Spleen (tissue), 11 donors: Measurements from ENCODE around the gene PTPRA. TPM values are rescaled to one million over a fixed set of nuclear protein-coding genes. Genes with fewer than 3 reads are reported as not detected.
"Not testable (repeated sequence)": the region's sequence is repeated elsewhere in the genome, so short reads cannot be mapped to it uniquely, and the experiment has no call there.

Source experiments
- DNase-seq: peaks from one replicate; pipeline ENCODE4 v3.0.0-alpha.2; 2020
- H3K27ac ChIP-seq, 8 donors: fragments of 200-600 bp; sonication (generic) in 7 of 8; 1 replicate in 4 of 8; 2 replicates in 4 of 8; pipeline versions ENCODE4 v1.5.0 to v1.8.0; 2016 to 2021; ENCODE audit warnings: inconsistent platforms in 4 of 8, mild to moderate bottlenecking in 4 of 8, moderate library complexity in 1 of 8
- H3K27me3 ChIP-seq, 7 donors: fragments of 200-600 bp; sonication (generic) in 6 of 7; replicated peaks in 1 of 7; 1 replicate in 4 of 7; 2 replicates in 3 of 7; pipeline versions ENCODE4 v1.5.0 to v1.8.0; 2016 to 2021; ENCODE audit warnings: inconsistent platforms in 3 of 7, mild to moderate bottlenecking in 1 of 7
- H3K36me3 ChIP-seq, 6 donors: fragments of 200-600 bp; sonication (generic) in 5 of 6; 1 replicate in 4 of 6; 2 replicates in 2 of 6; pipeline versions ENCODE4 v1.5.0 to v1.8.0; 2016 to 2021; ENCODE audit warnings: inconsistent platforms in 2 of 6
- H3K4me1 ChIP-seq, 6 donors: fragments of 200-600 bp; sonication (generic) in 5 of 6; 1 replicate in 3 of 6; 2 replicates in 3 of 6; pipeline versions ENCODE4 v1.5.0 to v1.8.0; 2016 to 2021; ENCODE audit warnings: inconsistent platforms in 3 of 6
- H3K4me3 ChIP-seq, 8 donors: fragments of 200-600 bp; sonication (generic) in 7 of 8; 1 replicate in 4 of 8; 2 replicates in 4 of 8; pipeline versions ENCODE4 v1.5.0 to v1.8.0; 2016 to 2021; ENCODE audit warnings: inconsistent platforms in 4 of 8, mild to moderate bottlenecking in 4 of 8, moderate library complexity in 2 of 8
- H3K9me3 ChIP-seq, 8 donors: fragments of 200-600 bp; sonication (generic) in 7 of 8; 1 replicate in 4 of 8; 2 replicates in 4 of 8; pipeline versions ENCODE4 v1.5.0 to v1.8.0; 2016 to 2021; ENCODE audit warnings: inconsistent platforms in 4 of 8
- POLR2A ChIP-seq, 3 donors: fragments of 450-650 bp; IDR thresholded peaks; one replicate each; pipeline ENCODE4 v1.5.1; 2017; ENCODE audit warnings: antibody characterized with exemption in 3 of 3, mild to moderate bottlenecking in 1 of 3
- POLR2AphosphoS5 ChIP-seq, 3 donors: sonication (generic); formaldehyde crosslinking; IDR thresholded peaks; one replicate each; pipeline ENCODE4 v1.5.1; 2017; ENCODE audit warnings: antibody characterized with exemption in 3 of 3
- WGBS, 5 donors: extraction: QIAGEN DNeasy Blood & Tissue Kit in 3 of 5; methylation state at CpG; one replicate each; pipeline versions ENCODE4 v1.1.5 to v1.1.7; 2013 to 2018; 5-methylcytosine and 5-hydroxymethylcytosine counted together
- intact Hi-C: fragments of 100-400 bp; cut with DNase I; formaldehyde crosslinking; loops from one replicate; pipeline ENCODE4 v1.15.0; 2023; ENCODE audit warnings: low total_unique reads
- polyA plus RNA-seq, 3 donors: library from polyadenylated mRNA; stranded (reverse); fragments of 200-250 nt; gene quantifications; one replicate each; pipeline ENCODE4 v1.2.1, GENCODE V29; 2013
- total RNA-seq, 7 donors: library from RNA; depleted of rRNA in 3 of 7; stranded (reverse); fragments of >200 nt in 3 of 7; fragmentation: NEBNext Ultra II Directional in 4 of 7; extraction: Animal tissue kit (Norgen Biotek cat#: 25700) in 4 of 7; gene quantifications; one replicate each; pipeline versions ENCODE4 v1.1.0 to v1.2.1, GENCODE V29; 2016 to 2021
- TF ChIP-seq, protein P1 (sequence below), 11 experiments: fragments of 200-600 bp in 7 of 11; fragments of 450-650 bp in 4 of 11; sonication (generic) in 4 of 11; IDR thresholded peaks in 8 of 11; conservative IDR thresholded peaks in 3 of 11; 1 replicate in 7 of 11; 2 replicates in 4 of 11; pipeline versions ENCODE4 v1.4.0 to v1.8.0; 2016 to 2021; ENCODE audit warnings: antibody characterized with exemption in 11 of 11, inconsistent platforms in 4 of 11, mild to moderate bottlenecking in 1 of 11
- donor health status: healthy with polysubstance abuse.
- donor health status: DM: no; HTN: no; CAD: no; lungs with moderate emphysema.
- donor health status: DM: no; HTN: no; CAD: no.
- donor health status: Bipolar disorder and iron deficiency.
- donor health status: healthy.
- donor health status: DM: no; HTN: no; CAD: no.
- donor health status: DM: yes; HTN: yes; CAD: no.

Gene PTPRA
- total and polyA plus RNA-seq, 10 donors: 15.3 to 65.5 (median 52.4) TPM

GRCh38 chr20:3074812-3075211 is 201.5 kb downstream of the PTPRA start:
- Histone ChIP-seq H3K27me3 (peaks cover 0 to 68% (median 25%) of the 10 kb centered on the region in 7 donors), H3K27ac (no peak overlapping the region), H3K4me1 (peaks cover 0 to 30% (median 16%) of the 10 kb centered on the region in 6 donors), H3K36me3 (no peaks in the 10 kb centered on the region), H3K9me3 (no peaks in the 10 kb centered on the region), H3K4me3 (no peak overlapping the region)
- TF ChIP-seq, protein P1, sequence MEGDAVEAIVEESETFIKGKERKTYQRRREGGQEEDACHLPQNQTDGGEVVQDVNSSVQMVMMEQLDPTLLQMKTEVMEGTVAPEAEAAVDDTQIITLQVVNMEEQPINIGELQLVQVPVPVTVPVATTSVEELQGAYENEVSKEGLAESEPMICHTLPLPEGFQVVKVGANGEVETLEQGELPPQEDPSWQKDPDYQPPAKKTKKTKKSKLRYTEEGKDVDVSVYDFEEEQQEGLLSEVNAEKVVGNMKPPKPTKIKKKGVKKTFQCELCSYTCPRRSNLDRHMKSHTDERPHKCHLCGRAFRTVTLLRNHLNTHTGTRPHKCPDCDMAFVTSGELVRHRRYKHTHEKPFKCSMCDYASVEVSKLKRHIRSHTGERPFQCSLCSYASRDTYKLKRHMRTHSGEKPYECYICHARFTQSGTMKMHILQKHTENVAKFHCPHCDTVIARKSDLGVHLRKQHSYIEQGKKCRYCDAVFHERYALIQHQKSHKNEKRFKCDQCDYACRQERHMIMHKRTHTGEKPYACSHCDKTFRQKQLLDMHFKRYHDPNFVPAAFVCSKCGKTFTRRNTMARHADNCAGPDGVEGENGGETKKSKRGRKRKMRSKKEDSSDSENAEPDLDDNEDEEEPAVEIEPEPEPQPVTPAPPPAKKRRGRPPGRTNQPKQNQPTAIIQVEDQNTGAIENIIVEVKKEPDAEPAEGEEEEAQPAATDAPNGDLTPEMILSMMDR (IDR thresholded peaks at IDR 0.05 in 8 of 11, conservative IDR thresholded peaks at IDR 0.05 in 3 of 11): no peak
- TF ChIP-seq POLR2A (IDR thresholded peaks at IDR 0.05): no peak
- no peak for TF ChIP-seq POLR2AphosphoS5 (IDR thresholded peaks at IDR 0.05)
- intact Hi-C loops: no loop called here
- 28 to 54% (median 36%) methylated on average over 6 of the region's 6 CpGs for WGBS, 5 donors
- no peak for DNase-seq

GRCh38 chr20:3075315-3075714 is 202.0 kb downstream of the PTPRA start:
- intact Hi-C loops: not testable (repeated sequence)
- 75 to 84% (median 80%) methylated on average over 6 of the region's 6 CpGs for WGBS, 5 donors

GRCh38 chr20:3077618-3078134 is 204.4 kb downstream of the PTPRA start:
- 23 to 59% (median 40%) methylated on average over 4 of the region's 4 CpGs for WGBS, 5 donors
- DNase-seq: no peak
- no peak overlapping the region for H3K27ac ChIP-seq
- intact Hi-C loops: no loop called here
- H3K9me3 ChIP-seq: no peaks in the 10 kb centered on the region
- H3K4me3 ChIP-seq: no peak overlapping the region
- TF ChIP-seq, protein P1 (IDR thresholded peaks at IDR 0.05 in 8 of 11, conservative IDR thresholded peaks at IDR 0.05 in 3 of 11): no peak
- TF ChIP-seq POLR2AphosphoS5 (IDR thresholded peaks at IDR 0.05) (no peak), POLR2A (IDR thresholded peaks at IDR 0.05) (no peak)
- H3K36me3 ChIP-seq: no peaks in the 10 kb centered on the region
- H3K27me3 ChIP-seq: peaks cover 0 to 75% (median 36%) of the 10 kb centered on the region in 7 donors
- H3K4me1 ChIP-seq: peaks cover under 1 to 18% (median 8%) of the 10 kb centered on the region in 6 donors

More at GRCh38 chr20:3075315-3075714, 202.0 kb downstream of the PTPRA start:
- peaks cover 0 to 30% (median 16%) of the 10 kb centered on the region in 6 donors for H3K4me1 ChIP-seq
- H3K27ac ChIP-seq, H3K36me3 ChIP-seq, H3K9me3 ChIP-seq, DNase-seq, H3K4me3 ChIP-seq: not testable (repeated sequence)
- H3K27me3 ChIP-seq: peaks cover 0 to 73% (median 27%) of the 10 kb centered on the region in 7 donors

DNA sequence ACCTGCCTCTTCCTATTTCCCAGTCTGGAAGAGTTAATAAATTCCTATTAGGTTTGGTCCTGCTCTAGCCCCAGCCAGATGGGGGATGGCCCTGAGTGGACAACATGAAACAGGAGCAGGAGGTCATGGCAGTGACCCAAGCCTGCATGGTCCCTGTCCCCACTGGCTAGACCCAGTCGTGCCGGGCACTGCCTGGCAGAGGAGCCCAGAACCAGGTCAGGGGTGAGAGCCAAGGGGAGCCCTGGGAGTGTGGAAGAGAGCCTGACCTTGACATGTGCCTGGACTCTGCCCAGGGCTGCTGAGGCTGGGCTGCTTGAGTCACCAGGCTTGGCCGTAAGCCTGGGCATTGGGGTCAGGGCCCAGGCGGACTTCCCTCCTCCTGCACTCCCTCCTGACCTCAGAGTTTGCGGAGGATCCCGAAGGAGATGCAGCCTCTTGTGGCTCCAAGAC is 207.7 kb downstream of the PTPRA start:
- 37 to 60% (median 51%) methylated on average over 6 of the region's 6 CpGs for WGBS, 5 donors
- no peak overlapping the region for H3K27ac ChIP-seq
- H3K4me1 ChIP-seq: peaks cover 3 to 37% (median 18%) of the 10 kb centered on the region in 6 donors
- no peaks in the 10 kb centered on the region for H3K9me3 ChIP-seq
- H3K27me3 ChIP-seq: peaks cover 4 to 94% (median 51%) of the 10 kb centered on the region in 7 donors
- no peak overlapping the region for H3K4me3 ChIP-seq
- no peaks in the 10 kb centered on the region for H3K36me3 ChIP-seq
- intact Hi-C loops: no loop called here
- peak; percentile 32 for DNase-seq
- TF ChIP-seq POLR2A (IDR thresholded peaks at IDR 0.05) (no peak), POLR2AphosphoS5 (IDR thresholded peaks at IDR 0.05) (no peak)
- TF ChIP-seq, protein P1 (IDR thresholded peaks at IDR 0.05 in 8 of 11, conservative IDR thresholded peaks at IDR 0.05 in 3 of 11): no peak
